HG03280 (cell line): ENCODE data around the gene DUS3L.
"Not testable (repeated sequence)": the region's sequence is repeated elsewhere in the genome, so short reads cannot be mapped to it uniquely, and the experiment has no call there.

ENCODE experiments used
- ATAC-seq: cut with Tn5 transposase; IDR thresholded peaks from one replicate; pipeline ENCODE4 v1.9.1; 2021; ENCODE audit warnings: mild to moderate bottlenecking, moderate library complexity; ENCODE audit not compliant: unreplicated experiment

The DUS3L gene

DNA sequence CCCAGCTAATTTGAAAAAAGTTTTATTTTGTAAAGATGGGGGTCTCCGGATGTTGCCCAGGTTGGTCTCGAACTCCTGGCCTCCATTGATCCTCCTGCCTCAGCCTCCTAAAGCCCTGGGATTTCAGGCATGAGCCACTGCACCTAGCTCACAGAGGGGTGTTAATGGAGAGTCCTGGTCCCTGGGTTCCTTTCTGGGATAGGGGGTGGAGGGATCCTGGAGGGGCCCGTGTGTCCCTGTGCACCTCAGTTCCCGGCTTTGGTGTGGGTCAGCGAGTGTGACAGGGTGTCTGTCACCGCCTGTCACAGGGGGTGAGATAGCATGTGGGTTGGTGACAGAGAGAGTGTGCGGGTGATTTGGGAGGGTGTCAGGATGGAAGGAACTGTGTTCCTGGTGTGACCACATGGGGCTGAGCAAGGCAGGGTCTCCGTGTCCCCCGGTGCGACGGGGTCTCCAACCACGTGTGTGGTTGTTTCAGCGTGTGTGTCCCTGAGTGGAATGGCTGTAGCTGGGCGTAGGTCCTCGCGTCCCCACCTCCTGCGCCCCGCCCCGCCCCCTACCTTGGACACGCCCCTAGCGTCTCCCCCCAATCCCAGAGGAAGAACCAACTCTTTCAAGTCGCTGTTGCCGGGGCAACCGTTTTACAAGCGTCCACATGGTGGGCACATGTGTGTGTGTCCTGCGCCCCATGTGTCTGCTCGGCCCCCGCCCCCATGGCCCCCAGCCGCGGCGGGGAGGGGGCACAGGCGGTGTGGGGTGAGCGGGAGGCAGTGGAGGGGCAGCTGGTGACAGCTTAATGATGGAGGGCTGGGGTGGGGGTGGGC lies 11.0 kb upstream of the DUS3L start:
- ATAC-seq, result no peak

DNA sequence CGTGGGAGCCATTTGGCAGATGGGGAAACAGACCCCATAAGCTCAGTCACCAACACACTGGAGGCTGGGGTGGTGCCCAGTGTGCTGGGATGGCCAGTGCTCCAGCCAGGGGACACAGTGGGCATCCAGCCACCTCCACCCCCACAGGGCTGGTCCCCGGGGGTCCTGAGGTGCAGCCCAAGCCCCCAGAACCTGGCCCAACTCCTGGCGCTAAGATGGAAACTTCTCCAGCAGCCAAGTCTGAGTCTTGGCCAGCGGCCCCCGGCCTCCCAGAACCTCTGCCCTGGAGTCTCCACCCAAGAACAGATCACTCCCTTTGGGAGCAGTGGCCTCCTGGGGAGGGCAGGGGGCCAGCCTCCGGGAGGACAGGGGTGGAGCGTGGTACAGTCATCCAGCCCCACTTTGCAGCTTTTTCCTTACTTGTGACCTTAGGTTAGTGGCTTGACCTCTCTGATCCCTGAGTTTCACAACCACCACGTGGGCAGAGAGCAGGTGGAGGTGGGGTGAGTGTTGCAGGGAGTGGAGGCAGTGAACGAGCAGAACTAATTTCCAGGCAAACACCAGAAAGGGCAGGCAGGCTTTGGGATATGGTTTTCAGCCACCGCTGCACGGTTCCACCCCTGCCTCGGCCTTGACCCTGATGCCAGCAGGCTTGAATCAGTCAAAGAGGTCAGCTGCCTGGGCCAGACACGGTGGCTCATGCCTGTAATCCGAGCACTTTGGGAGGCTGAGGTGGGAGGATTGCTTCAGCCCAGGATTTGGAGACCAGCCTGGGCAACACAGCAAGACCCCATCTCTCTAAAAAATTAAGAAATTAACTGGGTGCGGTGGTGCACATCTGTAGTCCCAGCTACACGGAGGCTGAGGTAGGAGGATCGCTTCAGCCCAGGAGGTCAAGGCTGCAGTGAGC lies 9.7 kb upstream of the DUS3L start:
- ATAC-seq, result no peak

GRCh38 chr19:5799247-5800241 lies 8.6 kb upstream of the DUS3L start:
- no peak for ATAC-seq

DNA sequence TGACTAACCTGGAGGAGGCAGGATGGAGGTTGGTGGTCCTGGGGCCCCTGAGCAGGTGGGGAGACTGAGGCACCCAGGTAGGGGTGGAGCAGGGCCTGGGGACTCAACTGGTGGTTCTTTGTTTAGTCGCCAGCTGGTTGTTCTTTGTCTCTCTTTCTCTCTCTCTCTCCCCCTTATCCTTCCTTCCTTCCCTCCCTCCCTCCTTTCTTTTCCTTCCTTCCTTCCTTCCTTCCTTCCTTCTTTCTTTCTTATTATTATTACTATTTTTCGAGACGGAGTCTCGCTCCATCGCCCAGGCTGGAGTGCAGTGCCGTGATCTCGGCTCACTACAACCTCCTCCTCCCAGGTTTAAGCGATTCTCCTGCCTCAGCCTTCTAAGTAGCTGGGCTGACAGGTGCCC lies 7.3 kb upstream of the DUS3L start:
- no peak for ATAC-seq

GRCh38 chr19:5795382-5795919 lies 4.5 kb upstream of the DUS3L start:
- no peak for ATAC-seq

GRCh38 chr19:5793188-5793587 lies 2.2 kb upstream of the DUS3L start:
- ATAC-seq, result no peak

GRCh38 chr19:5792224-5792623 lies 1.3 kb upstream of the DUS3L start:
- ATAC-seq, result no peak

GRCh38 chr19:5789886-5790558 lies 941 bp downstream of the DUS3L start:
- ATAC-seq, result no peak

DNA sequence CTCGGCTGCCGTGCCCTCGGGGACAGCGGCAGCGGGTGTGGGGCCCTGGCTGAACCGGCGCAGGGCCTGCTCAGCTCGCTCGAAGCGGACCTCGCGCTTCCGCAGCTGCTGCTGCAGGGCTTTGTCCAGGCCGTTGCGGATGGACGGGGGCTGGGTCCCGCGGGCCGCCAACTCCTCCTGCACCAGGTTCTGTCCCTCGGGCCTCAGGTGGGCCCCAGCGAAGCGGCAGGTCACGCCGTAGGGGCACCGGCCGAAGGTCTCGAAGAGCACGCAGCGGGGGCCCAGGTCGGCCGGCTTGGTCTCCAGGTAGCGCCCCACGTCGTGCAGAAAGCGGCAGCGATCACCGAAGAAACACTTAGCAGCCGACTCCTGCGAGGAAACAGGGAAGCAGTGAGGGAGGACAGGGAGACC lies 1.6 kb downstream of the DUS3L start:
- no peak for ATAC-seq

DNA sequence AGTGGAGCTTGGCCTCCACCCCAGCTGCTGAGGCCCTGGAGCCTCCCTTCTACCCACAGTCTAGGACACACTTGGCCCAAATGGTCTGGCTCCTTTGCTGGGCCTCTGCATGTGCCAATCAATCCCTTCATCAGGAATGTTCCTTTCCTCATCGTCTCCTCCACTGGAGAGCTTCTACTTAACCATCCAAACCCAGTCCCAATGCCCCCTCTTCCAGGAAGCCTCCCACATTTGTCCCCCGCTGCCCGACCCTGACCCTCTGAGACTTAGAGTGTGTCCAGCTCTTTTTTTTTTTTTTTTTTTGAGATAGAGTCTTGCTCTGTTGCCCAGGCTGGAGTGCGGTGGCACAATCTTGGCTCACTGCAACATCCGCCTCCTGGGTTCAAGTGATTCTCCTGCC lies 2.5 kb downstream of the DUS3L start:
- ATAC-seq, result no peak

- ATAC-seq, result no peak
Measured at GRCh38 chr19:5787409-5788182, 3.4 kb downstream of the DUS3L start.

- ATAC-seq, result no peak
Measured at GRCh38 chr19:5786593-5787408, 4.2 kb downstream of the DUS3L start.

DNA sequence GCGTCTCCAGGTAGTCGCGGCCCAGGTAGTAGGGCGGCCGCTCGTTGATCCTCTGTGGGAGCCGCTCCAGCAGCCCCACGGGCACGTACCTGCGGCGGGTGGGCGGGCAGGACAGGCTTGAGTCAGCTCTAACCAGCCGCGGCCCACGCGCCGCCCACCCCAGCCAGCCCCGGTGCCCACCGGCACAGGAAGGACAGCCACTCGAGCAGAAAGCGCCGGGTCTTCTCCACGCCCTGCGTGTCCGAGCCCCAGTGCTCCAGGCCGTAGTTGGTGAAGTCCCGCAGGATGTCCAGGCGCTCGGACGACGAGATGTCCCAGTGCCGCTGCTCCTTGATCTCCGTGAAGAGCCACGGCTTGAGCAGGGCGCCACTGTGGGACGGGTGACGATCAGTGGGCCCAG lies 5.5 kb downstream of the DUS3L start:
- ATAC-seq, result no peak

- no peak for ATAC-seq
Measured at GRCh38 chr19:5784581-5785147, 6.3 kb downstream of the DUS3L start, which contains the start of gene PRR22. Gene PRR22 (minus strand): TSS chr19:5784746. CDS start chr19:5784660, 86 bp downstream.

GRCh38 chr19:5782945-5783919 lies 7.7 kb downstream of the DUS3L start:
- no peak for ATAC-seq

GRCh38 chr19:5782322-5782721 lies 8.6 kb downstream of the DUS3L start:
- no peak for ATAC-seq

DNA sequence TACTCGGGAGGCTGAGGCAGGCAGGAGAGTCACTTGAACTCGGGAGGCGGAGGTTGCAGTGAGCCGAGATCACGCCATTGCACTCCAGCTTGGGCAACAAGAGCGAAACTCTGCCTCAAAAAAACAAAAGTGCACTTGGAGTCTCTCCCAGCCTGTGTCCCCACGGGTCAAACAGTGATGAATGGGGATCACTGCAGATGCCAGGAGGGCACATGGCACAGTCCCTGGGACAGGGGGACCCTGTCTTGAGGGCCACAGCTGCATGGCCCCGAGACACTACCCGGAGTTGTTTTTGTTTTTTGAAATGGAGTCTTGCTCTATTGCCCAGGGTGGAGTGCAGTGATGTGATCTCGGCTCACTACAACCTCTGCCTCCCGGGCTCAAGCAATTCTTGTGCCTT lies 10.0 kb downstream of the DUS3L start:
- ATAC-seq, result not testable (repeated sequence)
